C4-2B (cell line): ENCODE measurements around the gene NECTIN3.

ENCODE experiments used
- CTCF ChIP-seq: fragments of 450-650 bp; conservative IDR thresholded peaks from 2 replicates; pipeline ENCODE4 v1.5.1; 2017; ENCODE audit warnings: mild to moderate bottlenecking
- ZFX ChIP-seq: fragments of 450-650 bp; IDR thresholded peaks from 2 replicates; pipeline ENCODE4 v1.6.1; 2017

GRCh38 chr3:111073218-111073617 is 1.6 kb downstream of the NECTIN3 start:
- TF ChIP-seq CTCF (no peak), ZFX (no peak)
